GM19468 (cell line): Measurements from ENCODE around the gene LNX1.
"Not testable (repeated sequence)": the region's sequence is repeated elsewhere in the genome, so short reads cannot be mapped to it uniquely, and the experiment has no call there.

Experiments used
- ATAC-seq: cut with Tn5 transposase; IDR thresholded peaks from one replicate; pipeline ENCODE4 v1.9.1; 2021; ENCODE audit warnings: mild to moderate bottlenecking, moderate library complexity, moderate number of reproducible peaks; ENCODE audit not compliant: unreplicated experiment; ENCODE audit errors: extremely low read depth

Gene LNX1

DNA sequence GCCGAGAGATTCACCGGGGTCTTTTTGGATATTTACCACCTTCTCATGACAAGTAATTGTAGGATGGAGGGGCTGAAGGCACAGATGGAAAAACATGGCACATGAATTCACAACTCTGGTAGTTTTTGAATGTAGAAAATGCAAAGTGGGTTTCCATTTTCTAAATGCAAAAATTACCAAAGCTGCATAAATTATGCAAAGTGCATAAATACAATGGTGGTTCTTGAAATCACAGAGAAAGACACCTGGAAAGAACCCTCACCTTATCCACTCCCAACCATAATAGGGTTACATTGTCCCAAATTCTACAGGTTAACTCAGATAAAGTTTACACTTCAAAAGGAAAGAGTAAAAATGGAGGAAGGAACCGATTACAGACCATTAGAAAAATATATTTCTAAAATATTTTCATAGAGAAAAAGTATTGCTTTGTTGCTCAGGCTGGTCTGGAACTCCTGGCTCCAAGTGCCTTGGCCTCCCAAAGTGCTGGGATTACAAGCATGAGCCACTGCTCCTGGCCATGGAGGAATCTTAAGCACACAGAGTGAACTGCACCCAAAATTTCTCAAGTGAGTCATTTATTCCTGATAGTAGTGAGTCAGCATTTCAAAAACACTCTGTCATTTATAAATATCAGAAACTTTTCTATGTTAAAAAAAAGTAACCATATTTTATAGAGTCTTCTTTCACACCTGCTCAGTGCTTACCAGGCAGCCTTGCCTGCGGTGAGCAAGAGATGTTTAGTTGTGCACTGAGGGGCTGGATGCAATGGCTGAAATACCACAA lies 112.4 kb downstream of the LNX1 start:
- ATAC-seq, result no peak

DNA sequence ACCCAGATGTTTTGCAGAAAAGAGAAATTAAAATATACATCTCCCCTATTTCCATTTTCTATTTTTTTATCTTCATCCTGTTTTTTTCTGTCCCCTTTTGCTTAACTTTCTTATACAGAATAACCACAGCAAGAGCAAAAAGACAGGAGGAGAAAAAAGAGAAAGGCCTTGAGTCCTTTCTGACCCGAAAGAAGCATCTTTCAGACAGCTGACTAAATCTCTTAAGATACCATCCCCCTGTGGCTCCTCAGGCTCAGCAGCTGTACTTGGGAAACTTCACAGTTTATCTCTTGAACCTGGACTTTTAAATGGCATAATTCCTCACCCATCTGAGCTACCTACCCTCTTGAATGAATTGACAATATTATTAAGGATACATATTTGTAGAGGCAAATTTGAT lies 113.7 kb downstream of the LNX1 start:
- no peak for ATAC-seq

DNA sequence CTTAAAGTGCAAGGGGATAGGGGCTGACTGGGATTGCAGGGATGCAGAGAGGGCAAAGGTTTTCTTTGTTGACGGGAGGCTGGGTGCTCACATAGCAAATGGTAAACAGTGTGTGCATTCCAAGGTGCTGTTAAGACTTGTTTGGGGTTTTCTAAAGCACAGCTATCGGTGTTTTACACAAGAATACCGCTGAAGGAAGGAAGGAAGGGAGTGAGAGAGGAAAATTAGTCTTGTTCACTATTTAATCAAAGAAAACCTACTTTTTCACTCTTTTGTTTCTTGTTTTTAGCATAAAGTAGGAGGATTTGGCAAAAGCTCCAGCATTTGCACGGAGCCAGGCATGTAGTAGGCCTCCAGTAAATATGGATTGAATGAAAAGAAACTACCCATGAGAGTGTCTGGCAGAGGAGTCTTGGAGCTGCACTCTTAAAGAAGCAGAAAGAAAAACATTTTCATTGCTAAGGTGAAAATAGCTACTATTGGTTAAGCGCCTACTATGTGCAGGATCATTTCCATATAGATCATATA lies 114.2 kb downstream of the LNX1 start:
- no peak for ATAC-seq

DNA sequence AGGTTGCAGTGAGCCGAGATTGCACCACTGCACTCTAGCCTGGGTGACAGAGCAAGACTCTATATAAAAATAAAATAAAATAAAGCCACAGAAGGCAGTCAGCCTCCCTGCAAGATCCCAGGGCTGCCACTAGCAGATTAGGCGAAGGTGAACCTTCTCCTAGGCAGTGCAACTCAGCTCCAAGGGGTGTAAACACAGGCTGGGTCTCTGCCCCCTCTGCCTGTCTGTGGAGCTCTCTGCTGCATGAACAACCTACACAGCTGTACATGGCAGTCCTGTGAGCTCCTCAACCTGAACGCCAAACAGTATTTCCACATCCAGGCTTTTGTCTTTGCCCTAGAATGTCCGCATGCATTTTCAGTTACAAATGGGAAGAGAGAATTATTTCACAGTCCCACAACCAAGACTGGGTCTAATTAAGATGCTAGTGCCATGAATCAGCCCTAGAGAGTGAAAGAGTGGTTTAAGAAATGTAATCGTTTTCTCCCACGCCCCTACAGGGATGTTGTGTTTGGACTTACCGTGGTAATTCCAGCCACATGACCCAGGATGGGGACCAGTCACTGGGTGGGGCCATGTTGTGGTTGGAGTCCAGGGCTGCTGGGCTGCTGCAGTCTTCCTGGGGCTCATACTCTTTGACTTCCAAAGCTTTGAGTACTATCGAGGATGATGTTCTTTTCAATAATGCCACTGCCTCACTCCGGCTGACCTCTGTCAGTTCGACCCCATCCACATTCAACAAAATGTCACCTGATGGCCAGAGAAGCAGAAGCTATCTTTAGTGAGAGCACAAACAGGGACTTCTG lies 114.9 kb downstream of the LNX1 start:
- ATAC-seq, result no peak

DNA sequence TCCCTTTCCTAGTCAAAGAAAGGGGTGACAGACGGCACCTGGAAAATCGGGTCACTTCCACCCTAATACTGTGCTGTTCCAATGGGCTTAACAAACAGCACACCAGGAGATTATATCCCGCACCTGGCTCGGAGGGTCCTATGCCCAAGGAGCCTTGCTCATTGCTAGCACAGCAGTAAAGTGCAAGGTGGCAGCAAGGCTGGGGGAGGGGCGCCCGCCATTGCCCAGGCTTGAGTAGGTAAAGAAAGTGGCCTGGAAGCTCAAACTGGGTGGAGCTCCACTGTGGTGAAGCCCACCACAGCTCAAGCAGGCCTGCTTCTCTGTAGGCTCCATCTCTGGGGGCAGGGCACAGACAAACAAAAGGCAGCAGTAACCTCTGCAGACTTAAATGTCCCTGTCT lies 124.7 kb downstream of the LNX1 start:
- ATAC-seq, result not testable (repeated sequence)

DNA sequence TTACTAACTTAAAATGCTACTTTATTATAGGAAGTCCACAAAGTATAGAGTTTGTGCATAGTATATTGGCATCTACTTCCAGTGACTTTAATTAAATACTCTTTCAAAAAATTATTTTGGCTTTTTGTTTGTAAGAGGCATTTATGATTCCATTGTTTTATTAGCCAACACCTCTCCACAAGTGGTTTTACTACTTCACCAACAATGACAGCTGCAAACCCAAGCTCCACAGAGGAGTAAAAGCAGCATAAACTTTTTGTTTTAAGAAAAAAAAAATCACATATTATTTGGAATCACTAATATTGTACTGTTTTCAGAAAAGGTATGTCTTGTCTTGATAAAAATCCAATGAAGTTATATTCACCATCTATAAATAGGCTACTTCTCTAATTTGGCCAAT lies 125.4 kb downstream of the LNX1 start:
- no peak for ATAC-seq

DNA sequence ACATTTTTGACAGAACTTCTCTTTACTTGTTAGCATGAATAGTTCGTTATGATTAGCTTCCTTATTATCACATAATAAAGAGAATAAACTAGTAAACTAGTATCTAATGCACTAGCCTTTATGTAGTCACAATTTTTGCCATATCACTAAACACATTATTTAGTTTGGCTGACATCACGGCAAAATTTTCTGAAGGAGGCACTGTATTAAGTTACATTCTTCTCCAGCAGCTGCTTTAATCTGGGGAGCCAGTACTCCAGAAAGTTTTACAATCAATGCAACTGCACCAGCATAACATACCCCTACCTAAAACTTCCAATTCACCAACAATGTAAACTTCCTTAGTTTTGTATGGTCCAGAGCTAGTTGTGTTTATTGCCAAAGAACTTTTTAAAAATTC lies 126.0 kb downstream of the LNX1 start:
- ATAC-seq, result no peak

DNA sequence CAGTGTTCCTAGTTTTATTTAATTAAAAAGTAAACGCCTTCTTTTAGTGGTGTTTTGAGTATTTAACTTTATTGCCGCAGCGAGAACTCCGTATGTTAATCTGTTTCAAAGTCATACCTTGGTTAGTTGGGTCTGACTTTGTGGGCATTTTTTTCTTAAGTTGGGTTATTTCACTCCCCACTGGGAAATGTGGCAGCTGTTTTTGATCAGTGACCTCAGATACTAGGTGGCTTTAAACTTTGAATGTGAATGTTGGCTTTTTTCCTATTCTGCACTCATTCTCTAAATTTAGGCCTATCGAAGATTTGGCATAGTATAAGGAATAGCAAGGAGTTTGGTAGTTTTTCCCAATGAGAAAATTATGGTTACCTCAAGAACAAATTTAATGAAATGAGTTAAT lies 127.9 kb downstream of the LNX1 start:
- ATAC-seq, result no peak

DNA sequence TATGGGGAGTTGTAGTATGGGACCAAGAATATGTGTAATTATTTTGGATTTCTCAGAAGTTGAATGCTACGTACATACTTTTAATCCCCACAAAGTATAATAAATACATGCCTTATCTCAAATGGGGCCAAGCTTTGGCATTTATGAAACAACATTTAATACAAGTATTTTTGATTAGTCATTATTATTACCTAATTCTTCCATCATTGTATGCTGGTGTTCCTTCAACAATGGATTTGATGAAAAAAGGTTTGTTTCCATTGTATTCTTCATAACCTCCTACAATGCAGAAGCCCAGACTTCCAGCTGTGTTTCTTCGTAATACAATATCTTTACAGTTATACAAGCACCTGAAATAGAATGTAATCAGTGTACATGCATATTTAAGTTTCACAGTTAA lies 130.0 kb downstream of the LNX1 start:
- ATAC-seq, result no peak

DNA sequence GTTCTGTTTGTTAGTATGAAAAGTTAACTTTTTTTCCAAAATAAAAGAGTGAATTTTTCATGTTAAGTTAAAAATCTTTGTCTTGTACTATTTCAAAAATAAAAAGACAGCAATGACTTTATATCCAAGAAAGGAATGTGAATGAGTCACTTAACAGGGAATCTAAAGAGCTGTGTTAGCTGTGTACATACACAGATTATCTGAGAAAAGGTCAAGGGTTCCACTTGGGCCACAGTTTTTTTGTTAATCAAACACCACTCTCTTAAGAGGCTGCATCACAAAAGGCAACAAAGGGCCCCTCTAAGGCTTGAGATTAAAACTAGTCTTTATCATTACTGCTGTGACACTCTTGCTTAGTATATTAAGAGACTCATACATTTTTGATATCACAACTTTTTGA lies 131.7 kb downstream of the LNX1 start:
- ATAC-seq, result no peak

DNA sequence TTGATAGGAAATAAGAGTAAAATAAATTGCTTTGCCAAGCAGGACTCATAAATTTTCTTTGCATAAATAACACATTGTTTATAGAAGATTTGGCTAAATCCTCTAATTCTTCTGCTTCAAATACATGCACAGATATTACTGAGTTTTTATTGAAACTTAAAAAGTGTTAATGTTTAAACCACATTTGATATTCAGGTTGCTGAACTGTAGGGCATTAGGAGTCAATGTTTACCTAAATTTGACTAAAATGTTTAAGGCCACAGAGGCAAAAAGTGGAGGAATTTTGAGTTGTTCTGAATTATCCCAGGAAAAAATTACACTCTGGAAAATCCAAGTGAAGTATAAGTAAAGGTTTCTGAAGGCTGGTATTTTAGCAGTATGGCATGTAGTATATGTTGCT lies 135.1 kb downstream of the LNX1 start:
- ATAC-seq, result no peak

DNA sequence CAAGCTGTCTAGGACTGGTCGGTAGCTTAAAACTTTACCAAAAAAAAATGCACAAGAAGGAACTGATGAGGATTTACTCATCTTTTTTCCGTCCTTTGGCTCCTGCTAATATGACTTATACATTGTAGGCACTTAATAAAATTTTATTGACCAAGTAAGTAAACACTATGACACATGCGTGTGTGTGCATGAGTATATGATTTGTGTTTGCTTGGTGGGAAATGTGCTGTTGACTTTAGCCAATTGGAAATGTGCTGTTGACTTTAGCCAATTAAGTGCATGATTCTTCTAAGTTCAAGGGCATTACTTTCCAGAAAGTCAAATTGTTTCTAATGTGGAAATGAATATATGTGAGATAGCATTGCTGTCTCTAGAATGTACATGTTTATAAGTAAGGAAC lies 135.5 kb downstream of the LNX1 start:
- no peak for ATAC-seq

DNA sequence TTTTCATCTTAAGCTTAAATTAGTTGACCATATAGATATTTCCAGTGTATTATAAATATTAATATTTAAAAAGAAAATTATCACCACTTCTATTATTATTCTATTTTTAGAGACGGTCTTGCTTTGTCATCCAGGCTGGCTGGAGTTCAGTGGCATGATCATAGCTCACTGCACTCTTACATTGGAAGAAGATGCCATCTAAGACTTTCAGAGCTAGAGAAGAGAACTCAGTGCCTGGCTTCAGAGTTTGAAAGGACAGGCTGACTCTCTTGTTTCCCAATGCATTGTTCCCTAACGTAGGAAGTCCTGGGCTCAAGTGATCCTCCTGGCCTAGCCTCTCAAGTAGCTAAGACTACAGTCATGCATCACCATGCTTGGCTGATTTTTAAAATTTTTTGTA lies 137.9 kb downstream of the LNX1 start:
- no peak for ATAC-seq

DNA sequence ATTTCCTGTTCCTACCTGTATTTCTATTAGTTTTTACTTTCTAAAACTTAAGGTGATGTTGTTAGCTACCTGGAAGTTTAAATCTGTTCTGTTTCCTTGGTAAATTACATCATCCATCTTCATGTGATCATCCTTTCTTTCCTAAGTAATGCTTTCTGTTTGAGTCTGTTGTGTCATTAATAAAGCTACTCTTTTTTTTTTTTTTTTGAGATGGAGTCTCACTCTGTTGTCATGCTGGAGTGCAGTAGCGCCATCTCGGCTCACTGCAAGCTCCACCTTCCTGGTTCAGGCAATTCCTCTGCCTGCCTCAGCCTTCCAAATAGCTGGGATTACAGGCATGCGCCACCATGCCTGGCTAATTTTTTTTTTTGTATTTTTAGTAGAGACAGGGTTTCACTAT lies 140.5 kb downstream of the LNX1 start:
- no peak for ATAC-seq

DNA sequence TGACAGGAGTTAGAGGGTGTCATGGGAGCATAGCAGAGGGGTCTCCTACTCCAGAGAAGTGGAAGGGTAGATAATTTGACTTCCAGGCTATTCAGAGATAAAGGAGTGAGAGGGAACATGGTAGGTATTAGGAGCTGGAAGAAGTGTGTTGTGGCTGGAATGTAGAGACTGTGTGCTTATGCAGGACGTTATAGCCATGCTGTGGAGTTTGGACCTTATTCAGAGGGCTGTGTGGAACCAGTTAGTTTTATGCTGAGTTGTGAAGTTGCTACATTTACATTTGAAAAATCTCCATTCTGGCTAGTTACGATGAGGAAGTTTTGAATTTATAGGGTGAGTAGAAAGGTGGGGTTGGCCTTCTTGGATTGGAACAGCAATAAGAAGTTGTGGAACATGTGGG lies 146.3 kb downstream of the LNX1 start:
- ATAC-seq, result no peak

DNA sequence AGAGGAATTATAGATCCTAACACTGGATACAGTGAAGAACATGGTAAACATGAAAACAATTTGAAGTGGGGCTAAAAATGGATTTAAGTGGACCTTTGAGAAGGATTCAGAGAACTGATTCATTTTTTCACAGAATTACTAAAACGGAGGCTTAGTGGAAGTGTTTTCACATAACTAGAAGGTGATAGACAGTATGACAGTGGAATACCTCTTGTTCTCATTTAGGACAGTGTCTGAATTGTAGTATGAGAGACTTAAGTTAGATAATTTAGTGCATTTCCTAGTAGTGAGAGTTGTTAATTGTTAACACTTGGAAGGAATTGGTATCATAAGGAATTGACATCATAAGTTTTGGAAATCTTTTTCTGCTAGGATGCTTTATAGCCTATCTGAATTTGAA lies 149.7 kb downstream of the LNX1 start:
- ATAC-seq, result no peak

DNA sequence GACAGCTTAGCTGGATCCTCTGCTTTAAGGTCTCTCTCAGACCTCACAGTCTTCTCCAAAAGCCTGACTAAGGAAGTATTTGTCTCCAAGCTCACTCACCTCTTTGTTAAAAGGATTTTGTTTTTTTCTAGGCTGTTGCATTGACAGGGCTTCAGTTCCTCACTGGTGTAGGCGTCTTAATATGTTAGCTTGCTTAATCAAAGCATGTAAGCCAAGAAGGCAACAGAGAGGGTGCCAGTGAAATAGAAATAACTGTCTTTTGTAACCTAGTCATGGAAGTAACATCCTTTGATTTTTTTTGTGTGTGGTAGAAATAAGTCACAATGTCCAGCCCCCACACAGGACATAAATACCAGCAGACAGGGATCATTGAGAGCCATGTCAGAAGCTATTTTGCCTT lies 155.0 kb downstream of the LNX1 start:
- no peak for ATAC-seq

DNA sequence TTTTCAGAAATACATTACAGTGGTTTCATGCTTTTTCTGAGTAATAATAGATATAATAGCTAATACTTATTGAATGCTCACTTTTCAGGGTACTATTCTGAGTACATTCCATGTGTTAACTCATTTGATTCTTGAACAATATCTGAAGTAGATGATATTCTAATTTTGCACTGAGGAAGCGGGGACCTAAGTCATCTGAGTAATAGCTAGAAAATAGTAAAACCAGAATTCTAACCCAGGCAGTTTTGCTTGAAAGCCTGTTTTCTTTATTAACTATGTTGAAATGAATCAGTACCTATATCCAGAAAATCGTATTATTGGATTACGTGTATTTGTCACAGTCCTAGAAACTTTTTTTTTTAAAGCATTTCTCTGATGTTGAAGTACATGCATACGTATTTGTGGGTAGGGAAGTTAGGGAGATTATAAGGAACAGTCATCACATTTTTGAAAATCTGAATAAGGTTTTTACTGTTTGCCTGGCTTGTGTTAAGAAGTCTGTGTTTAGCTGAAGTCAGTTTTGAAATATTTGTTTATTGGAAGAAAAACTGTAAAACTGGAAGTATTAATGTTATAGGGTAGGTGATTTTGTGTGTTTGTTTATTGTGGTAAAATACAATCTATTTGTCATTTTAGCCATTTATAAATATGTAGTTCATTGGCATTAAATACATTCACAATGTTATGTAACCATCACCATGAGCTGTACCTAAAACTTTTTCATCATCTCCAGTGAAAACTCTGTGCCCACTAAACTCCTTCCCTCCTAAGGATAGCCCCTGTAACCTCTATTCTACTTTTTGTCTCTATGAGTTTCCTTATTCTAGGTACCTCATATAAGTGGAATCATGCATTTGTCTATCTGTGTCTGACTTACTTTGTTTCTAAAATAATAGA lies 158.5 kb downstream of the LNX1 start:
- no peak for ATAC-seq

DNA sequence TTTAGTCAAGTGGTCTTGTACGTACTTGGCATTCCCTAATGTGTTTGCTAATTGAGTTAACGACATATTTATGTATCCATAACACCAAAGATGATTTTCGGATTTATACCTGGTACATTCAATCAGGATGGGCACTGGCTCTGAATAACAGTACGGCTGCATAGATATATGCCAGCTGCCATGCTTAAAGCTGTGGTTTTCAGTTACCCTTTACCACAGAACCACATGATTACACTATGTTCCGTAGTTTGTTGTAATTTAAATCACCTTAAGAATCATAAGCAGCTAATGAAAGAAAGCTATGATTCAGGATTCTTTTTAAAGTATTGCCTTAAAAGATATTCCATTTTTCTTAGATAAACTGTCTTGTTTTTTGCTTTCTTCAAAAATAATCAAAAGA lies 160.2 kb downstream of the LNX1 start:
- ATAC-seq, result no peak

DNA sequence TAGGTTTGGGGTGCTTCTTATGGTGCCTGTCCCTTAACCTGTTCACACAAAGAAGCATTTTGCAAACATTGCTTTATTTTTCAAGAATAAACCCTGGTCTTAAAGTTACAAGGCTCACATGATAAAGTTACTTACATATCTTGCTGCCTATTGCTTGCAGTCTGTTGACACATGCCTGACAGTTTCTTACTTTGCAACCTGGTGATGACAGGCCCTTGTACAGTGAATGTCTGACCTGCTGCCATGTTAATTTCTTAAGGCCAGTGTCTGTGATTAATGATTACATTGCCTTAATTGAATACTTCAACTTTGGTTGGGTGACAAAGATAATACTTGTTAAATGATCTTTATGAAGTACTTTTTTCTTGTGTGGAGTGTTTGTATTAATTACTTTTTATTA lies 163.9 kb downstream of the LNX1 start:
- ATAC-seq, result no peak

DNA sequence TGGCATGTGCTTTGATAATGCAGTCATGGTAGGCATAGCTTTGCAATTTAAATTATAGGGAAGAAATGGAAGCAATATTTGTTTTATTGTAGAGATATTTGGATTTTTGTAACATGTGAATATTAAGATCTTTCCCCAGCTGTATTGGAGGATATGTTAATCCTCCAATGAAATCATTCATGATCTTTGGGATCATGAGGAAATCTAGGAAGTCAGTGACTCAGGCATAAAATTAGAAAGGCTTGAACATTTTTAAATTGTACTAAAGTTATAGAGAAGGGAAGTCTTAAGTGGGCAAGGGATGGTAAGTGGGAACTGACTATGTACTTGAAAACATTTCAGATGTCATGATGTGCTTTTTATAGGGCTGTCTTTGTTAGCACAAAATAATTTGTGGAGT lies 167.0 kb downstream of the LNX1 start:
- ATAC-seq, result no peak
